LNCAP (cell line): ENCODE measurements around the gene DDAH1.

ENCODE experiments used
- TF ChIP-seq, protein P1 (sequence below): fragments of 450-650 bp; IDR thresholded peaks from 2 replicates; pipeline ENCODE4 v1.5.1; 2017; ENCODE audit warnings: mild to moderate bottlenecking

DDAH1 gene

DNA sequence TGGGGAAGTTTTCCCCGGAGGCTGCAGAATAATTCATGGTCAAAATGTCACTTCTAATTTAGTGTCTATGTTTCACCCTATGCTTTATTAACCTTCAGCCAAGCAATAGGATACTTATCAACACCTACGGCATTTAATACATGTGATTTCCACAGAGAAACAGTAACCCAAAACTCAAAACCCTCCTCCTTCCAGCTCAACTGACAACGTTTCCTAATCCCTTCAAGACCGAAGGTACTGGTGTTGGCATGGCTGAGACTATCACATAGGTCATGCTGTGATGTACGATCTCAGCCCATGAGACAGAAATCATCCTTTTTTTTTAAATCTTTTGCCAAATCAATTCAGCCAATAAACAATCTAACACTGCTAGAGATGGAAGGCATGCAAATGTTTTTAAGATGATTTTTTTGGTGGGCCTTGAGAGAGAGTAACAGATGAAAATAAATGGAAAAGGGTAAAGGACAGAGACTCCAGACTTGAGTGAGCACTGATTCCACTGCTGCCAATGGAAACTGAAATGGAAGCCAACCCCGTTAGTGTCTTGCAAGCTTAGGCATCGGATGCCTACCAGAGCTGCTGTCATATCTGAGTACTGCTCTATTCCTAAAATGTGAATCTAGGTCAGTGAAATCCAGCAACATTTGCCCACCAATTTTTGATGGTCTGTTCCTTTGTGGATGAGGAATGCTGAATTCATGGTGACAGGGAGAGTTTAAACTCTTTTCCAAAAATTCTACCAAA lies 125.1 kb downstream of the DDAH1 start:
- TF ChIP-seq, protein P1, sequence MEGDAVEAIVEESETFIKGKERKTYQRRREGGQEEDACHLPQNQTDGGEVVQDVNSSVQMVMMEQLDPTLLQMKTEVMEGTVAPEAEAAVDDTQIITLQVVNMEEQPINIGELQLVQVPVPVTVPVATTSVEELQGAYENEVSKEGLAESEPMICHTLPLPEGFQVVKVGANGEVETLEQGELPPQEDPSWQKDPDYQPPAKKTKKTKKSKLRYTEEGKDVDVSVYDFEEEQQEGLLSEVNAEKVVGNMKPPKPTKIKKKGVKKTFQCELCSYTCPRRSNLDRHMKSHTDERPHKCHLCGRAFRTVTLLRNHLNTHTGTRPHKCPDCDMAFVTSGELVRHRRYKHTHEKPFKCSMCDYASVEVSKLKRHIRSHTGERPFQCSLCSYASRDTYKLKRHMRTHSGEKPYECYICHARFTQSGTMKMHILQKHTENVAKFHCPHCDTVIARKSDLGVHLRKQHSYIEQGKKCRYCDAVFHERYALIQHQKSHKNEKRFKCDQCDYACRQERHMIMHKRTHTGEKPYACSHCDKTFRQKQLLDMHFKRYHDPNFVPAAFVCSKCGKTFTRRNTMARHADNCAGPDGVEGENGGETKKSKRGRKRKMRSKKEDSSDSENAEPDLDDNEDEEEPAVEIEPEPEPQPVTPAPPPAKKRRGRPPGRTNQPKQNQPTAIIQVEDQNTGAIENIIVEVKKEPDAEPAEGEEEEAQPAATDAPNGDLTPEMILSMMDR = no peak

DNA sequence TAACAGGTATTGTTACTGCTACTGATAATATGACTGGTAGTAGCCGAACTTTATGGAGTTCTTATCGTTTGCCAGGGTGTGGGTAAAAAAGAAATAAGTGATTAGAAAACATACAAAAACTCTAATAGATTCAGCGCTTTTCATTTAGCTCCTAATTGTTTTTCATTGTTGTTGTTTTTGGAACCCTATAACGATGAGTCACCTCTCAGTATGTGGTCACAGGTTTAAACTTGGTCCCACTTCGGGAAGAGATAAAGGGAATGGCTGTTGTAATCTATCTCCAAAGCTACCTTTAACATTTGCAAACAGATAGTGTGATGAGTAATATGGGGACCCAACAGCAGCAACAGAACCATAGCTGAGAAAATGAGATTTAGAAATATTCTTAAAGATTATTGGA lies 125.9 kb downstream of the DDAH1 start:
- TF ChIP-seq, protein P1 = no peak

DNA sequence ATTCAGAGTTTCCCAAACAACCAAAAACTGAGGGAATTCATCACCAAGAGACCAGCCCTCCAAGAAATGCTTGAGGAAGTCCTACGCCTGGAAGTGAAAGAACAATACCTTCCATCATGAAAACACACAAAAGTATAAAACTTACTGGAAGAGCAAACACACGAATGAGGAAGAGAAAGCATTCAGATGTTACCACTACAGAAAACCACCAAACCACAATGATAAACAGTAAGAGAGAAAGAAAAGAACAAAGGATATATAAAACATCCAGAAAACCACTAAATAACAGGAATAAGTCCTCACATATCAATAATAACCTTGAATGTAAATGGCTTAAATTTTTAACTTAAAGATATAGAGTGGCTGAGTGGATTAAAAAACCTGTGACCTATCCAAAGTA lies 130.0 kb downstream of the DDAH1 start:
- TF ChIP-seq, protein P1 = no peak

DNA sequence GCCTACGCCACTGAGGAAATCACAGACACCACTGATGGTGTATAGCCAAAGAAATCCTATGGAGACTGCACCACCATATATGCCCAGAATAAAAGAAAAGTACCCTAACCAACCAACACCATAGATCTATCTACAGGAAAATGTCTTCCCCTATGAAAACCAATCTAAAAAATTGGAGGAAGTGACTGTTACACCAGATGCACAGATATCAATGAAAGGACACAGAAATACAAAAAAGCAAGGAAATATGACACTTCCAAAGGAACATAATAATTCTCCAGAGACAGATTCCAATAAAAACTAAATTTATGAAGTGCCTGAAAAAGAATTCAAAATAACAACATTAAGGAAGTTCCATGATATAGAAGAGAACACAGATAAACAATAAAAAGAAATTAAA lies 131.8 kb downstream of the DDAH1 start:
- TF ChIP-seq, protein P1 = no peak

DNA sequence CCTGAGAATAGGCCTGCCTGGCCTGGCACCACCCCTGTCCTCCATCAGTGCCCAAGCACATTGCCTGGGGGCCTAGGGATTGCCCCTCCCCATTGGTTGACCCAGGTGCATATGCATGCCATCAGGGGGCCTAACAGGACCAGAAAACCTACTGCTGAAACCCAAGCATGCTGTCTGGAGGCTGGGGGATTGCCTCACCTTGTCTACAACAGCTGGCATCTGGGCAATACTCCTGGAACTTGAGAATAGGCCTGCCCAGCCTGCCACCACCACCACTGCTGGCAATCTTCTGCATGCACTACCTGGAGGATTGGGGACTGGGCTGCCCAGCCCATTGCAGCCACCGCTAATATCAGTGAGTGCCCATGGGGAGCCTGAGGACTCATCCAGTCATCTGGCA lies 132.4 kb downstream of the DDAH1 start:
- TF ChIP-seq, protein P1 = no peak

DNA sequence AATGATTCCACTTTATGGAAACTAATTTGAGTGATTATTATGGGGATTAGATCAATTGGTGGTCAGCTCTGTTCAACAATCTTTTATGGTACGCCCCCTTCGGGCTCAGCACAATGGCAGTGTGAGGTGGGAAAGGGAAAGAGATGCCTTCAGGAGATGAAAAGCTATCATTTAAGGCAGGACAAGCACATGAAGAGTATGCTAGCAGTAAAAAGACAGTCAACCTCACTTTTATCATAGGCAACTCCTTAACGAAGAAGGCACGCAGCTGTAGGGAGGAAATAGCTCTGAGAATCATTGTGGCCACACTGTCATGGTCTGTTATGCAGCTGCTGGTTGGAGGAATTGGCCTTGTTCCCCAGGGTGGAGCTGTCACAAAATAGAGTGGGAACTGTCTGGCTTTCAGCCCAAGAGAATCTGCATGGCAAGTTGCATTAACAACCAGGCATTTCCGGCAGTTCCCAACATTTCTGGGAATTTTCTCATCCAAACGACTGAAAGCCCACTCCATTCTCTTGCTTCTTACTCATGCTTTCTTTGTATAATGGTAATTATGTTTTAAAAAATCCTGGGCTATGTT lies 134.2 kb downstream of the DDAH1 start:
- TF ChIP-seq, protein P1 = no peak

DNA sequence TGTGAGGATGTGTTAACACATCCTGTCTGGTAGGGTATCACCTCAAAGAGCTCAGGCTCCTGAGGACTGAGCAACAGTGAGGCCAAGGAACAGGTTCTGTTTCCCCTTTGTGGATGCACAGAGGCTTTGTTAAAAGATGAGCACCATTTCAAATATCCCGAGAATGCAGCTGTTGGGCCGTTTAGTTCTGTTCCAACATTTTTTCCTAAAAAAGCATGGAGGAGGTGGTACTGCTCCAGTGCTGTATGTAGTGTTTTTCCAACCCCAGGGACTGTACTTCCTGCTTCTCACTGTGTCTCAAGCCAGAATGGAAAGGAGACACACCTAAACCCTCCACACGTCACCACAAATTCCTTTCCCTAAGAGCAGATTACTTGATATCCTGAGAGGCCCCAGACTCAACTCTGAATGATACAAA lies 134.7 kb downstream of the DDAH1 start:
- TF ChIP-seq, protein P1 = no peak
